Stimulated activated CD4-positive, alpha-beta T cell treated with anti-CD3 and anti-CD28 coated beads, Interleukin-2, amount 100 ng/mL, for 4 hours (primary cell): Measurements from ENCODE around the gene TBC1D5.

Experiments
- DNase-seq: peaks from one replicate; pipeline ENCODE4 v3.0.0-alpha.2; 2020; ENCODE audit warnings: low read depth

TBC1D5 gene

GRCh38 chr3:17469954-17470353 lies 272.5 kb downstream of the TBC1D5 start:
- DNase-seq = no peak

GRCh38 chr3:17469520-17469919 lies 272.9 kb downstream of the TBC1D5 start:
- no peak for DNase-seq

GRCh38 chr3:17466028-17466427 lies 276.4 kb downstream of the TBC1D5 start:
- DNase-seq = no peak

- DNase-seq = no peak
These were observed 282.9 kb downstream of the TBC1D5 start for GRCh38 chr3:17459470-17459993.

GRCh38 chr3:17456650-17457049 lies 285.8 kb downstream of the TBC1D5 start:
- no peak for DNase-seq

- DNase-seq = no peak
These were observed 286.4 kb downstream of the TBC1D5 start for GRCh38 chr3:17456046-17456445.

GRCh38 chr3:17444865-17445264 lies 297.6 kb downstream of the TBC1D5 start:
- DNase-seq = no peak

GRCh38 chr3:17443142-17443541 lies 299.3 kb downstream of the TBC1D5 start:
- no peak for DNase-seq

GRCh38 chr3:17442332-17443049 lies 299.9 kb downstream of the TBC1D5 start:
- no peak for DNase-seq

GRCh38 chr3:17433876-17434275 lies 308.6 kb downstream of the TBC1D5 start:
- DNase-seq = no peak

- no peak for DNase-seq
These were observed 310.2 kb downstream of the TBC1D5 start for GRCh38 chr3:17432236-17432635.

- DNase-seq = no peak
These were observed 310.9 kb downstream of the TBC1D5 start for GRCh38 chr3:17431484-17432045.

- DNase-seq = no peak
These were observed 311.4 kb downstream of the TBC1D5 start for GRCh38 chr3:17431004-17431403.

GRCh38 chr3:17430582-17430981 lies 311.8 kb downstream of the TBC1D5 start:
- no peak for DNase-seq

- DNase-seq = no peak
These were observed 318.5 kb downstream of the TBC1D5 start for GRCh38 chr3:17423786-17424536.

GRCh38 chr3:17422636-17423035 lies 319.8 kb downstream of the TBC1D5 start:
- no peak for DNase-seq

- no peak for DNase-seq
These were observed 321.8 kb downstream of the TBC1D5 start for GRCh38 chr3:17420668-17421067.

- DNase-seq = no peak
These were observed 329.4 kb downstream of the TBC1D5 start for GRCh38 chr3:17412950-17413530.

GRCh38 chr3:17411157-17411877 lies 331.1 kb downstream of the TBC1D5 start:
- no peak for DNase-seq

GRCh38 chr3:17407576-17407975 lies 334.9 kb downstream of the TBC1D5 start:
- no peak for DNase-seq

GRCh38 chr3:17404548-17404947 lies 337.9 kb downstream of the TBC1D5 start:
- DNase-seq = no peak

GRCh38 chr3:17402442-17402841 lies 340.0 kb downstream of the TBC1D5 start:
- no peak for DNase-seq
